Measurements from ENCODE around the gene YWHAQ.

GRCh38 chr2:9556121-9556743, 74.6 kb downstream of the YWHAQ start:
- TF ChIP-seq CTCF (conservative IDR thresholded peaks at IDR 0.05; ENCODE audit: low read depth, low read length) (no peak), RAD21 (IDR thresholded peaks at IDR 0.05; ENCODE audit: low read length) (no peak; the same call in 1 of the 2 replicates), POLR2A (IDR thresholded peaks at IDR 0.05; ENCODE audit: low read depth, low read length) (0 out of 2 replicates have a peak, but pooled peaks have one; percentile 10), MXI1 (IDR thresholded peaks at IDR 0.05; ENCODE audit: borderline replicate concordance, low read depth, low read length) (no peak), BHLHE40 (IDR thresholded peaks at IDR 0.05; ENCODE audit: low read depth, low read length) (no peak)
